K562 (cell line): Measurements from ENCODE around the gene ZMYM4. TPM values are rescaled to one million over a fixed set of nuclear protein-coding genes. Genes with fewer than 3 reads are reported as not detected.

Source experiments
- CBX3 ChIP-seq, 2 experiments: IDR thresholded peaks; 1 replicate in 1 of 2; 2 replicates in 1 of 2; pipeline ENCODE4 v1.6.1; 2012; ENCODE audit warnings: inconsistent platforms in 2 of 2, low read length in 2 of 2, borderline replicate concordance in 1 of 2, control low read depth in 1 of 2
- CEBPG ChIP-seq, 3 experiments: fragments of 200-800 bp in 1 of 3; sonication (Bioruptor generic) in 1 of 3; sonication (generic) in 1 of 3; formaldehyde crosslinking in 1 of 3; IDR thresholded peaks in 2 of 3; conservative IDR thresholded peaks in 1 of 3; 2 replicates each; pipeline versions ENCODE4 v1.6.1 to v1.8.0; 2016 to 2022; ENCODE audit warnings: missing compliant biosample characterization in 2 of 3, missing genetic modification characterization in 2 of 3, mild to moderate bottlenecking in 1 of 3, missing genetic modification reagents in 1 of 3
- CGGBP1 ChIP-seq: fragments of 250-450 bp; sonication (Bioruptor Pico); IDR thresholded peaks from 2 replicates; pipeline ENCODE4 v1.9.0; 2021; ENCODE audit warnings: mild to moderate bottlenecking
- HEY1 ChIP-seq: fragments of 250-450 bp; sonication (Bioruptor Pico); IDR thresholded peaks from 2 replicates; pipeline ENCODE4 v1.5.0; 2020; ENCODE audit warnings: mild to moderate bottlenecking, moderate library complexity, borderline replicate concordance
- HNRNPK ChIP-seq: fragments of 200-400 bp; formaldehyde crosslinking; IDR thresholded peaks from one replicate; pipeline ENCODE4 v1.6.1; 2018; ENCODE audit warnings: mild to moderate bottlenecking, low read depth, low read length; ENCODE audit not compliant: poor library complexity, severe bottlenecking
- HOMEZ ChIP-seq: fragments of 250-450 bp; sonication (Bioruptor Pico); IDR thresholded peaks from 2 replicates; pipeline ENCODE4 v1.4.0; 2020; ENCODE audit warnings: mild to moderate bottlenecking, moderate library complexity
- ILK ChIP-seq: fragments of 450-650 bp; IDR thresholded peaks from 2 replicates; pipeline ENCODE4 v1.6.1; 2016; ENCODE audit warnings: missing genetic modification characterization, low read depth, mild to moderate bottlenecking, missing compliant biosample characterization, moderate library complexity, borderline replicate concordance
- KLF13 ChIP-seq: fragments of 450-650 bp; IDR thresholded peaks from 2 replicates; pipeline ENCODE4 v1.6.1; 2016; ENCODE audit warnings: missing genetic modification characterization, low read depth, mild to moderate bottlenecking, missing compliant biosample characterization, moderate library complexity, borderline replicate concordance
- MAZ ChIP-seq, 2 experiments: fragments of 450-650 bp in 1 of 2; sonication (generic) in 1 of 2; formaldehyde crosslinking; IDR thresholded peaks in 1 of 2; conservative IDR thresholded peaks in 1 of 2; 2 replicates each; pipeline versions ENCODE4 v1.4.0 to v1.5.0; 2020; ENCODE audit warnings: mild to moderate bottlenecking in 1 of 2, missing genetic modification reagents in 1 of 2
- MLLT1 ChIP-seq, 2 experiments: fragments of 450-650 bp; IDR thresholded peaks; 2 replicates each; pipeline ENCODE4 v1.6.1; 2016
- NFYB ChIP-seq: IDR thresholded peaks from 2 replicates; pipeline ENCODE4 v1.6.1; 2011; ENCODE audit warnings: mild to moderate bottlenecking, moderate library complexity; ENCODE audit not compliant: insufficient read length; ENCODE audit errors: extremely low read depth
- PML ChIP-seq: IDR thresholded peaks from 2 replicates; pipeline ENCODE4 v1.6.1; 2012; ENCODE audit warnings: low read length, inconsistent platforms
- SMARCB1 ChIP-seq: IDR thresholded peaks from 2 replicates; pipeline ENCODE4 v1.6.1; 2011; ENCODE audit warnings: improper control_type of control experiment, low read depth; ENCODE audit not compliant: insufficient read length
- SNIP1 ChIP-seq: fragments of 450-650 bp; IDR thresholded peaks from 2 replicates; pipeline ENCODE4 v1.7.1; 2017; ENCODE audit warnings: low read depth, mild to moderate bottlenecking
- SOX6 ChIP-seq: fragments of 450-650 bp; IDR thresholded peaks from 2 replicates; pipeline ENCODE4 v1.6.1; 2014; ENCODE audit warnings: mild to moderate bottlenecking
- TAF7 ChIP-seq: fragments of 450-650 bp; IDR thresholded peaks from 2 replicates; pipeline ENCODE4 v1.6.1; 2016; ENCODE audit warnings: missing genetic modification characterization, missing compliant biosample characterization
- TBP ChIP-seq: optimal IDR thresholded peaks from 2 replicates; pipeline ENCODE3; 2011; ENCODE audit warnings: low read depth, low read length, improper control_type of control experiment
- TOE1 ChIP-seq, 2 experiments: fragments of 450-650 bp in 1 of 2; sonication (generic) in 1 of 2; formaldehyde crosslinking in 1 of 2; IDR thresholded peaks; 2 replicates each; pipeline versions ENCODE4 v1.7.1 to v1.8.0; 2016 to 2022; ENCODE audit warnings: borderline replicate concordance in 2 of 2, mild to moderate bottlenecking in 2 of 2, antibody characterized with exemption in 1 of 2, inconsistent platforms in 1 of 2, low read depth in 1 of 2, missing genetic modification reagents in 1 of 2, moderate library complexity in 1 of 2
- YBX1 ChIP-seq: fragments of 450-650 bp; IDR thresholded peaks from 2 replicates; pipeline ENCODE4 v1.7.1; 2016; ENCODE audit warnings: mild to moderate bottlenecking
- ZKSCAN1 ChIP-seq: fragments of 150-350 bp; IDR thresholded peaks from 2 replicates; pipeline ENCODE4 v1.6.1; 2016; ENCODE audit warnings: low read depth, low read length
- ZNF511 ChIP-seq: sonication (generic); formaldehyde crosslinking; IDR thresholded peaks from 2 replicates; pipeline ENCODE4 v1.8.0; 2022; ENCODE audit warnings: mild to moderate bottlenecking, missing genetic modification reagents
- polyA plus RNA-seq, 8 experiments: library from polyadenylated mRNA; depleted of rRNA in 4 of 8; stranded (reverse) in 5 of 8; unstranded in 3 of 8; fragments of >200 nt; fragmentation: Nextera tagmentation in 2 of 8; fragmentation: Illumina TruSeq in 1 of 8; extraction: Ambion mirVana in 2 of 8; extraction: Trizol in 1 of 8; gene quantifications; 2 replicates each; pipeline versions ENCODE4 v1.2.1 to v1.2.3, GENCODE V29; 2011 to 2014; ENCODE audit warnings: inconsistent platforms in 1 of 8, missing spikeins in 1 of 8
- total RNA-seq, 7 experiments: library from RNA; depleted of rRNA in 6 of 7; stranded (reverse); fragments of >200 nt in 6 of 7; fragmentation: Illumina TruSeq in 2 of 7; extraction: Trizol in 2 of 7; gene quantifications; 2 replicates each; pipeline versions ENCODE4 v1.2.1 to v1.2.3, GENCODE V29; 2011 to 2021; ENCODE audit warnings: low replicate concordance in 1 of 7

ZMYM4 gene
- total and polyA plus RNA-seq, 9 of the 15 experiments (the other 6 are each of a cell fraction or from before 2014, with no cell fraction given) = 15.2 to 77.2 (median 63.3) TPM

- TF ChIP-seq ZNF511 = peak; percentile 60
- peak; percentile 66 to 92 for TF ChIP-seq MAZ (CRISPR knock-in tag; conservative IDR thresholded peaks at IDR 0.05 in 1 of 2, IDR thresholded peaks at IDR 0.05 in 1 of 2)
- no peak for TF ChIP-seq SMARCB1
- no peak; the same call in 1 of the 2 replicates for TF ChIP-seq CEBPG (CRISPR knock-in tag; IDR thresholded peaks at IDR 0.05)
- TF ChIP-seq CEBPG (tag; conservative IDR thresholded peaks at IDR 0.05 in 1 of 2, IDR thresholded peaks at IDR 0.05 in 1 of 2) = no peak
- 0 out of 2 replicates have a peak, but pooled peaks have one; percentile 3 for TF ChIP-seq SNIP1
- no peak for TF ChIP-seq HNRNPK
- peak; percentile 64 for TF ChIP-seq TAF7 (tag)
- no peak for TF ChIP-seq CGGBP1 (CRISPR knock-in tag)
- 0 out of 2 replicates have a peak, but pooled peaks have one; percentile 21 for TF ChIP-seq HEY1
- no peak for TF ChIP-seq YBX1
- peak in 1 of 2 experiments; percentile 87; a peak in 2 of 3 replicates for TF ChIP-seq CBX3 (IDR thresholded peaks at IDR 0.05; ENCODE audit: borderline replicate concordance in 1 of 2, low read length in 2 of 2)
- peak; percentile 76; the same call in 1 of the 2 replicates for TF ChIP-seq TOE1 (IDR thresholded peaks at IDR 0.05; ENCODE audit: borderline replicate concordance)
- TF ChIP-seq TOE1 (CRISPR knock-in tag; IDR thresholded peaks at IDR 0.05; ENCODE audit: borderline replicate concordance, low read depth) = 0 out of 2 replicates have a peak, but pooled peaks have one; percentile 27
- TF ChIP-seq PML = no peak
- peak; percentile 70 for TF ChIP-seq TBP
- TF ChIP-seq HOMEZ (CRISPR knock-in tag) = no peak
- 0 out of 2 replicates have a peak, but pooled peaks have one; percentile 15 for TF ChIP-seq SOX6
- TF ChIP-seq NFYB = no peak
- TF ChIP-seq ILK = no peak
- peak; percentile 78 for TF ChIP-seq KLF13 (tag)
- 0 out of 2 replicates have a peak, but pooled peaks have one; percentile 46 for TF ChIP-seq ZKSCAN1
- TF ChIP-seq MLLT1 (IDR thresholded peaks at IDR 0.05) = peak in 1 of 2 experiments; percentile 92; a peak in 2 of 4 replicates
Observed at GRCh38 chr1:35268282-35269200, at the start of gene ZMYM4 (continued).
